NCI-H2227 (cell line): ENCODE measurements around the gene KRT83.
"Not testable (repeated sequence)": the region's sequence is repeated elsewhere in the genome, so short reads cannot be mapped to it uniquely, and the experiment has no call there.

ENCODE experiments used
- DNase-seq: peaks from one replicate; lab custom pipeline; 2025; ENCODE audit not compliant: unreplicated experiment; lab: John Stamatoyannopoulos, UW

Gene KRT83

GRCh38 chr12:52287816-52288805 is 33.1 kb downstream of the KRT83 start:
- not testable (repeated sequence) for DNase-seq

- DNase-seq = not testable (repeated sequence)
These were observed 34.1 kb downstream of the KRT83 start for GRCh38 chr12:52286857-52287785.

GRCh38 chr12:52285851-52286530 is 35.2 kb downstream of the KRT83 start:
- no peak for DNase-seq

- DNase-seq = no peak
These were observed 35.9 kb downstream of the KRT83 start for GRCh38 chr12:52285172-52285745.

GRCh38 chr12:52284562-52285171 is 36.5 kb downstream of the KRT83 start:
- no peak for DNase-seq

GRCh38 chr12:52280796-52281560 is 40.2 kb downstream of the KRT83 start:
- DNase-seq = no peak

- no peak for DNase-seq
These were observed 40.8 kb downstream of the KRT83 start for GRCh38 chr12:52280319-52280795.

GRCh38 chr12:52279422-52280318 is 41.5 kb downstream of the KRT83 start:
- DNase-seq = no peak

GRCh38 chr12:52278575-52279421 is 42.4 kb downstream of the KRT83 start:
- peak; percentile 71 for DNase-seq

- no peak for DNase-seq
These were observed 43.5 kb downstream of the KRT83 start for GRCh38 chr12:52277486-52278245.

- DNase-seq = no peak
These were observed 45.5 kb downstream of the KRT83 start for GRCh38 chr12:52275686-52276085.

- DNase-seq = no peak
These were observed 46.6 kb downstream of the KRT83 start, which contains the start of gene KRT86 for GRCh38 chr12:52274521-52275120. TSS of gene KRT86 (plus strand) at chr12:52274645. CDS start at chr12:52301917, 27,272 bp downstream.

GRCh38 chr12:52271158-52271557 is 50.0 kb downstream of the KRT83 start:
- no peak for DNase-seq

- DNase-seq = no peak
These were observed 50.6 kb downstream of the KRT83 start for GRCh38 chr12:52270541-52271070.

GRCh38 chr12:52268212-52268611 is 53.0 kb downstream of the KRT83 start:
- no peak for DNase-seq

- no peak for DNase-seq
These were observed 53.5 kb downstream of the KRT83 start for GRCh38 chr12:52267699-52268098.
